Measurements from ENCODE around the gene LRTM2.

DNA sequence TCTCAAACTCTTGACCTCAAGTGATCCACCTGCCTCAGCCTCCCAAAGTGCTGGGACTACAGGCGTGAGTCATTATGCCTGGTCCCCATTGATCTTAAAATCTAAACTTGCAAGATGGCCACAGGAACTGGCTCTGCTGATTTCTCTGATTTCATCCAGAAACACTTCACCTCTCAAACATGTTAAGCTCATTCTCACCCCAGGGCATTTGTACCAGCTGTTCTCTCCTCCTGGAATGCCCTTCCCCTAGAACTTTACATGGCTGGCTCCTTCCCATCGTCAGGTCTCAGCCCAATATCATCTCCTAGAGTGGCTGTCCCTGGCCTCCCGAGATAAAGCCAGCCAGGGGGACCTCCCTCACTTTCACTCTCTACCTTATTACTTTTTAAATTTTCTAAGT, 5.3 kb upstream of the LRTM2 start:
- TF ChIP-seq, protein P1, sequence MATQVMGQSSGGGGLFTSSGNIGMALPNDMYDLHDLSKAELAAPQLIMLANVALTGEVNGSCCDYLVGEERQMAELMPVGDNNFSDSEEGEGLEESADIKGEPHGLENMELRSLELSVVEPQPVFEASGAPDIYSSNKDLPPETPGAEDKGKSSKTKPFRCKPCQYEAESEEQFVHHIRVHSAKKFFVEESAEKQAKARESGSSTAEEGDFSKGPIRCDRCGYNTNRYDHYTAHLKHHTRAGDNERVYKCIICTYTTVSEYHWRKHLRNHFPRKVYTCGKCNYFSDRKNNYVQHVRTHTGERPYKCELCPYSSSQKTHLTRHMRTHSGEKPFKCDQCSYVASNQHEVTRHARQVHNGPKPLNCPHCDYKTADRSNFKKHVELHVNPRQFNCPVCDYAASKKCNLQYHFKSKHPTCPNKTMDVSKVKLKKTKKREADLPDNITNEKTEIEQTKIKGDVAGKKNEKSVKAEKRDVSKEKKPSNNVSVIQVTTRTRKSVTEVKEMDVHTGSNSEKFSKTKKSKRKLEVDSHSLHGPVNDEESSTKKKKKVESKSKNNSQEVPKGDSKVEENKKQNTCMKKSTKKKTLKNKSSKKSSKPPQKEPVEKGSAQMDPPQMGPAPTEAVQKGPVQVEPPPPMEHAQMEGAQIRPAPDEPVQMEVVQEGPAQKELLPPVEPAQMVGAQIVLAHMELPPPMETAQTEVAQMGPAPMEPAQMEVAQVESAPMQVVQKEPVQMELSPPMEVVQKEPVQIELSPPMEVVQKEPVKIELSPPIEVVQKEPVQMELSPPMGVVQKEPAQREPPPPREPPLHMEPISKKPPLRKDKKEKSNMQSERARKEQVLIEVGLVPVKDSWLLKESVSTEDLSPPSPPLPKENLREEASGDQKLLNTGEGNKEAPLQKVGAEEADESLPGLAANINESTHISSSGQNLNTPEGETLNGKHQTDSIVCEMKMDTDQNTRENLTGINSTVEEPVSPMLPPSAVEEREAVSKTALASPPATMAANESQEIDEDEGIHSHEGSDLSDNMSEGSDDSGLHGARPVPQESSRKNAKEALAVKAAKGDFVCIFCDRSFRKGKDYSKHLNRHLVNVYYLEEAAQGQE (IDR thresholded peaks at IDR 0.05; ENCODE audit: insufficient replicate concordance, low read depth): no peak
- TF ChIP-seq, protein P2, sequence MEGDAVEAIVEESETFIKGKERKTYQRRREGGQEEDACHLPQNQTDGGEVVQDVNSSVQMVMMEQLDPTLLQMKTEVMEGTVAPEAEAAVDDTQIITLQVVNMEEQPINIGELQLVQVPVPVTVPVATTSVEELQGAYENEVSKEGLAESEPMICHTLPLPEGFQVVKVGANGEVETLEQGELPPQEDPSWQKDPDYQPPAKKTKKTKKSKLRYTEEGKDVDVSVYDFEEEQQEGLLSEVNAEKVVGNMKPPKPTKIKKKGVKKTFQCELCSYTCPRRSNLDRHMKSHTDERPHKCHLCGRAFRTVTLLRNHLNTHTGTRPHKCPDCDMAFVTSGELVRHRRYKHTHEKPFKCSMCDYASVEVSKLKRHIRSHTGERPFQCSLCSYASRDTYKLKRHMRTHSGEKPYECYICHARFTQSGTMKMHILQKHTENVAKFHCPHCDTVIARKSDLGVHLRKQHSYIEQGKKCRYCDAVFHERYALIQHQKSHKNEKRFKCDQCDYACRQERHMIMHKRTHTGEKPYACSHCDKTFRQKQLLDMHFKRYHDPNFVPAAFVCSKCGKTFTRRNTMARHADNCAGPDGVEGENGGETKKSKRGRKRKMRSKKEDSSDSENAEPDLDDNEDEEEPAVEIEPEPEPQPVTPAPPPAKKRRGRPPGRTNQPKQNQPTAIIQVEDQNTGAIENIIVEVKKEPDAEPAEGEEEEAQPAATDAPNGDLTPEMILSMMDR (IDR thresholded peaks at IDR 0.05; ENCODE audit: insufficient read depth, low read length): no peak

All from HL-60 (cell line).